22Rv1 (cell line): Measurements from ENCODE around the gene ASB5.

Source experiments
- ZFX ChIP-seq: fragments of 450-650 bp; IDR thresholded peaks from 2 replicates; pipeline ENCODE4 v1.6.1; 2017; ENCODE audit warnings: antibody characterized with exemption, borderline replicate concordance
- TF ChIP-seq, protein P1 (sequence below): fragments of 450-650 bp; IDR thresholded peaks from 2 replicates; pipeline ENCODE4 v1.5.1; 2017; ENCODE audit warnings: mild to moderate bottlenecking

DNA sequence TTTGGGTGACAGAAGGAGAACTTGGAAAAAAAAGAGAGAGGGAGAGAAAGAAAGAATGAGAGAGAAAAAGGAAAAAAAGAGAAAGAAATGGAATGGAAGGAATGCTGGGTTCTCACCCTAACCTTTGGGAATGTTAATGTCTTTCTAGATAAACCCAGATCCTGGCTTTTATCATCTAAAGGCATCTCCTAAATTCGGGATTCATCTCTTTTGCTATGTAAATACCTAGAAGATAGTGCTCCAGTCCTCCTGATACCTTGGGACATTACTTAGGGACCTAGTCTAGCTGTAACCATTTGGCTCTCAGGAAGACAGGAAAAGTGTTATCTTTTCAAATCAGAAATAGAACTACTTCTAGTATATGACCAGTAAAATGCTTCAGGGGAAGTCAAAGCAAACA, 34.9 kb upstream of the ASB5 start:
- TF ChIP-seq, protein P1, sequence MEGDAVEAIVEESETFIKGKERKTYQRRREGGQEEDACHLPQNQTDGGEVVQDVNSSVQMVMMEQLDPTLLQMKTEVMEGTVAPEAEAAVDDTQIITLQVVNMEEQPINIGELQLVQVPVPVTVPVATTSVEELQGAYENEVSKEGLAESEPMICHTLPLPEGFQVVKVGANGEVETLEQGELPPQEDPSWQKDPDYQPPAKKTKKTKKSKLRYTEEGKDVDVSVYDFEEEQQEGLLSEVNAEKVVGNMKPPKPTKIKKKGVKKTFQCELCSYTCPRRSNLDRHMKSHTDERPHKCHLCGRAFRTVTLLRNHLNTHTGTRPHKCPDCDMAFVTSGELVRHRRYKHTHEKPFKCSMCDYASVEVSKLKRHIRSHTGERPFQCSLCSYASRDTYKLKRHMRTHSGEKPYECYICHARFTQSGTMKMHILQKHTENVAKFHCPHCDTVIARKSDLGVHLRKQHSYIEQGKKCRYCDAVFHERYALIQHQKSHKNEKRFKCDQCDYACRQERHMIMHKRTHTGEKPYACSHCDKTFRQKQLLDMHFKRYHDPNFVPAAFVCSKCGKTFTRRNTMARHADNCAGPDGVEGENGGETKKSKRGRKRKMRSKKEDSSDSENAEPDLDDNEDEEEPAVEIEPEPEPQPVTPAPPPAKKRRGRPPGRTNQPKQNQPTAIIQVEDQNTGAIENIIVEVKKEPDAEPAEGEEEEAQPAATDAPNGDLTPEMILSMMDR = no peak
- TF ChIP-seq ZFX = no peak
